Ammon's horn (tissue), 1 donor: ENCODE results near the gene C3.
"Not testable (repeated sequence)": the region's sequence is repeated elsewhere in the genome, so short reads cannot be mapped to it uniquely, and the experiment has no call there.

Experiments
- DNase-seq: peaks from one replicate; pipeline ENCODE4 v3.0.0-alpha.2; 2016; ENCODE audit warnings: low spot score

C3 gene

GRCh38 chr19:6713773-6714692, 6.4 kb downstream of the C3 start:
- no peak for DNase-seq

- DNase-seq = no peak
Measured at GRCh38 chr19:6712692-6713670, 7.5 kb downstream of the C3 start.

GRCh38 chr19:6712231-6712630, 8.2 kb downstream of the C3 start:
- DNase-seq = no peak

- DNase-seq = no peak
Measured at GRCh38 chr19:6711605-6712004, 8.8 kb downstream of the C3 start.

- DNase-seq = no peak
Measured at GRCh38 chr19:6711078-6711361, 9.4 kb downstream of the C3 start.

- DNase-seq = no peak
Measured at GRCh38 chr19:6710273-6711077, 10.0 kb downstream of the C3 start.

GRCh38 chr19:6709549-6709948, 10.9 kb downstream of the C3 start:
- DNase-seq = no peak

GRCh38 chr19:6708913-6709312, 11.5 kb downstream of the C3 start:
- not testable (repeated sequence) for DNase-seq

- no peak for DNase-seq
Measured at GRCh38 chr19:6708346-6708745, 12.1 kb downstream of the C3 start.

GRCh38 chr19:6707658-6708018, 12.8 kb downstream of the C3 start:
- DNase-seq = no peak

- no peak for DNase-seq
Measured at GRCh38 chr19:6707011-6707657, 13.3 kb downstream of the C3 start.

- no peak for DNase-seq
Measured at GRCh38 chr19:6706633-6706958, 13.9 kb downstream of the C3 start.

- no peak for DNase-seq
Measured at GRCh38 chr19:6705931-6706632, 14.4 kb downstream of the C3 start.

- no peak for DNase-seq
Measured at GRCh38 chr19:6700586-6701316, 19.7 kb downstream of the C3 start.

- no peak for DNase-seq
Measured at GRCh38 chr19:6699935-6700334, 20.5 kb downstream of the C3 start.

GRCh38 chr19:6697291-6697690, 23.2 kb downstream of the C3 start:
- DNase-seq = no peak

- no peak for DNase-seq
Measured at GRCh38 chr19:6696239-6696820, 24.1 kb downstream of the C3 start.

GRCh38 chr19:6694147-6694815, 26.2 kb downstream of the C3 start:
- DNase-seq = no peak

- DNase-seq = no peak
Measured at GRCh38 chr19:6693681-6694080, 26.8 kb downstream of the C3 start.

- no peak for DNase-seq
Measured at GRCh38 chr19:6693056-6693471, 27.4 kb downstream of the C3 start.
